Prostate gland (tissue), 2 donors: ENCODE measurements around the gene SCAF11. TPM values are rescaled to one million over a fixed set of nuclear protein-coding genes. Genes with fewer than 3 reads are reported as not detected.
A peak's percentile ranks its signal among the peaks of the same experiment; 100 is the strongest.

Source experiments
- DNase-seq: peaks from one replicate; pipeline ENCODE4 v3.0.0-alpha.2; 2019; ENCODE audit warnings: low spot score
- H3K27ac ChIP-seq, 2 donors: fragments of 200-600 bp; sonication (generic); 2 replicates each; pipeline ENCODE4 v1.5.1; 2017 to 2019
- H3K27me3 ChIP-seq: fragments of 200-600 bp; sonication (generic); replicated peaks from 2 replicates; pipeline ENCODE4 v1.5.1; 2019; ENCODE audit not compliant: insufficient read depth
- H3K36me3 ChIP-seq, 2 donors: fragments of 200-600 bp; sonication (generic); 1 replicate in 1 of 2; 2 replicates in 1 of 2; pipeline versions ENCODE4 v1.5.1 to v1.8.1; 2017 to 2019
- H3K4me1 ChIP-seq: fragments of 200-600 bp; sonication (generic); replicated peaks from 2 replicates; pipeline ENCODE4 v1.5.1; 2019
- H3K4me3 ChIP-seq, 2 donors: fragments of 200-600 bp; sonication (generic); 2 replicates each; pipeline ENCODE4 v1.5.1; 2017 to 2019
- H3K9me3 ChIP-seq: fragments of 200-600 bp; sonication (generic); 2 replicates; pipeline ENCODE4 v1.5.1; 2017
- POLR2A ChIP-seq: fragments of 450-650 bp; IDR thresholded peaks from one replicate; pipeline ENCODE4 v1.6.1; 2016; ENCODE audit warnings: antibody characterized with exemption, mild to moderate bottlenecking
- POLR2AphosphoS5 ChIP-seq: sonication (generic); formaldehyde crosslinking; IDR thresholded peaks from one replicate; pipeline ENCODE4 v1.6.1; 2017; ENCODE audit warnings: antibody characterized with exemption
- WGBS: methylation state at CpG from one replicate; pipeline ENCODE4 v1.1.5; 2018; 5-methylcytosine and 5-hydroxymethylcytosine counted together
- intact Hi-C: fragments of 100-400 bp; cut with DNase I; formaldehyde crosslinking; loops from one replicate; pipeline ENCODE4 v1.14.2; 2022
- total RNA-seq, 2 donors: library from RNA; depleted of rRNA; stranded (reverse); fragments of >200 nt; gene quantifications; one replicate each; pipeline ENCODE4 v1.1.0, GENCODE V29; 2016
- TF ChIP-seq, protein P1 (sequence below), 4 experiments: fragments of 200-600 bp in 2 of 4; fragments of 450-650 bp in 2 of 4; sonication (generic) in 2 of 4; IDR thresholded peaks; 1 replicate in 3 of 4; 2 replicates in 1 of 4; pipeline ENCODE4 v1.5.1; 2016 to 2019; ENCODE audit warnings: antibody characterized with exemption in 4 of 4, mild to moderate bottlenecking in 2 of 4, moderate library complexity in 2 of 4

The SCAF11 gene
- total RNA-seq, 2 donors from 2014 or later: 144 to 171 TPM

DNA sequence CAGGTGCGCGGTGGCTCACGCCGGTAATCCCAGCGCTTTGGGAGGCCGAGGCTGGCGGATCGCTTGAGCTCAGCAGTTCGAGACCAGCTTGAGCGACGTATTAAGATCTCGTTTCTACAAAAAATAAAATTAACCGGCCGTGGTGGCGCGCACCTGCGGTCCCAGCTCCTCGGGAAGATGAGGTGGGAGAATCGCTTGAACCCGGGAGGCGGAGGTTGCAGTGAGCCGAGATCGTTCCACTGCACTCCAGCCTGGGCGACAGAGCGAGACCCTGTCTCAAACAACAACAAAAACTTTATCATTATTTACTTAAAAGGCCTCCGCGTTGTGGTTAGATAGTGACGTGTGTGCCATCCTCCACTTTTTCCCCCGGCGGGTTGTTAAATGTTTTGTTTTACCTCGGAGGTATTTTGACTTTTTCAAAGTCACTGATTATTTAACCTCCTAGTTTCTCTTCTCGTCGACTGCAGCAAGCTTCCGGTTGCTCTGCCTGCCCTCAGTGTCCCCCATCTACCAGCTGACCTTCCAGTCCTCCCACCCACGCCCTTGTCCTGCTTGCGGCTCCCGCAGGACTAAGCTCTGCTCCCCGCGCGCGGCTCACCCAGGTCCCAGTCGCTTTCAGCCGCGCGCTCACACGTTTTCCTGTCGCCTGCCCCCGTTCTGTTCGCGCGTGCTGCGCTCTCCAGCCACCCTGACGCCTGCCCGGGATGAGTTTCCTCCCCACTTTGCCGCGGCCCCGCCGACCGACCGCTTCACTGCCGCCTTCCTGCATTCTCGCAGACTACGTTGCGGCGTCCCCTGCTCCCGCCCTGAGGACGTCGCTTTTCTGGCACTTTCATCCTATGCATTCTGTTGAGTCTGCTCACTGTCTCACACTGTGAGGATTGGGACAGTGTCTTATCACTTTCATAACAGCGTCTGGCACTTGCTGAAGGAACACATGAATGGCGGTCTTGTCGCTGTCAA is 1.2 kb upstream of the SCAF11 start:
- intact Hi-C loops: loop anchor here (2.0 to 10.0 kb wide), 5 partner anchors 227 to 774 kb away; partner anchors contain the start of genes ANO6 and SLC38A2
- TF ChIP-seq POLR2AphosphoS5 (peak; percentile 85), POLR2A (peak; percentile 61)
- TF ChIP-seq, protein P1, sequence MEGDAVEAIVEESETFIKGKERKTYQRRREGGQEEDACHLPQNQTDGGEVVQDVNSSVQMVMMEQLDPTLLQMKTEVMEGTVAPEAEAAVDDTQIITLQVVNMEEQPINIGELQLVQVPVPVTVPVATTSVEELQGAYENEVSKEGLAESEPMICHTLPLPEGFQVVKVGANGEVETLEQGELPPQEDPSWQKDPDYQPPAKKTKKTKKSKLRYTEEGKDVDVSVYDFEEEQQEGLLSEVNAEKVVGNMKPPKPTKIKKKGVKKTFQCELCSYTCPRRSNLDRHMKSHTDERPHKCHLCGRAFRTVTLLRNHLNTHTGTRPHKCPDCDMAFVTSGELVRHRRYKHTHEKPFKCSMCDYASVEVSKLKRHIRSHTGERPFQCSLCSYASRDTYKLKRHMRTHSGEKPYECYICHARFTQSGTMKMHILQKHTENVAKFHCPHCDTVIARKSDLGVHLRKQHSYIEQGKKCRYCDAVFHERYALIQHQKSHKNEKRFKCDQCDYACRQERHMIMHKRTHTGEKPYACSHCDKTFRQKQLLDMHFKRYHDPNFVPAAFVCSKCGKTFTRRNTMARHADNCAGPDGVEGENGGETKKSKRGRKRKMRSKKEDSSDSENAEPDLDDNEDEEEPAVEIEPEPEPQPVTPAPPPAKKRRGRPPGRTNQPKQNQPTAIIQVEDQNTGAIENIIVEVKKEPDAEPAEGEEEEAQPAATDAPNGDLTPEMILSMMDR (IDR thresholded peaks at IDR 0.05): peak in 1 of 4 experiments; percentile 19
- Histone ChIP-seq H3K4me3 (peak overlapping the region; percentile 61 to 73), H3K9me3 (no peaks in the 10 kb centered on the region), H3K4me1 (peaks cover 7% of the 10 kb centered on the region), H3K36me3 (no peaks in the 10 kb centered on the region), H3K27me3 (no peaks in the 10 kb centered on the region), H3K27ac (peak overlapping the region; percentile 98 to 99)
- WGBS: 1% methylated on average over 71 of the region's 71 CpGs
- peak; percentile 66 for DNase-seq

DNA sequence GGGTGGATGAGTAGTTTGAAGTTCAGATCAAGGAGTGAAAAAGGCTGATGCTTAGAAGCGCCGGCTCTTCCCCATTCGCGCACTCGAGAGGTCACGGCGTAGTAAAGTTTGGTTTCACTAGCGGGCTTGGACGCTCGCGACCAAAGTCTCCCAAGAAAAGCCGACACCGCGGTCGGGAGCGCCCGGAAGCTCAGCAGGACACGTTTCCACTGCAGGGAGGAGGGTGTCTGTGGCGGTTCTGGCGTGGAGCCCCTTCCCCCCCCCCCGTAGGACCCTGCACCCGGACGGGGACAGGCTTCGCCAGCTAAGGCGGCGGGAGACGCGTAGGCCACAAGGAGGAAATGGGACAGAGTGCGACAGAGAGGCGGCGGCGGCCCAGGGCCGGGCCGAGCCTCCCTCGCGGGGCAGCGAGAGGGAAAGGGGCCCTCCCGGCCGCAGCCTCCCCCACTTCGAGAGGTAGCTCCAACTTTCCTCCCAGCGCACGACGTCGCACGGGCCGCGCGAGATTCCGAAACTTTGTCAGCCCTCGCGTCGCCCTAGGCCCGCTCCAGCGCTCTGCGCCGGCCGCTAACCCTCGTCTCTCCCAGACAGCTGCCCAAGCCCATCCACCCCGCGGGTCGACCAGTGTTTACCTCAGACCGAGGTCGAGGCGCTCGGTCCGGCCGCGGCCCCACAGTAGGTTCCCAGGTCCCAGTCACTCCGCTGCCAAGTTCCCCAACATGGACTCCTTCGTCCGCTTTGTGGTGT is 480 bp downstream of the SCAF11 start:
- Histone ChIP-seq H3K4me1 (peaks cover 7% of the 10 kb centered on the region), H3K27me3 (no peaks in the 10 kb centered on the region), H3K9me3 (no peaks in the 10 kb centered on the region), H3K36me3 (no peaks in the 10 kb centered on the region), H3K4me3 (peak overlapping the region; percentile 73 to 79), H3K27ac (peak overlapping the region; percentile 98 to 99)
- TF ChIP-seq, protein P1 (IDR thresholded peaks at IDR 0.05): no peak
- peak; percentile 41 for TF ChIP-seq POLR2A
- TF ChIP-seq POLR2AphosphoS5: peak; percentile 22
- intact Hi-C loops: loop anchor here (2.0 to 10.0 kb wide), 5 partner anchors 225 to 773 kb away; partner anchors contain the start of genes ANO6 and SLC38A2
- peak; percentile 60 for DNase-seq
- WGBS: under 1% methylated on average over 55 of the region's 71 CpGs

DNA sequence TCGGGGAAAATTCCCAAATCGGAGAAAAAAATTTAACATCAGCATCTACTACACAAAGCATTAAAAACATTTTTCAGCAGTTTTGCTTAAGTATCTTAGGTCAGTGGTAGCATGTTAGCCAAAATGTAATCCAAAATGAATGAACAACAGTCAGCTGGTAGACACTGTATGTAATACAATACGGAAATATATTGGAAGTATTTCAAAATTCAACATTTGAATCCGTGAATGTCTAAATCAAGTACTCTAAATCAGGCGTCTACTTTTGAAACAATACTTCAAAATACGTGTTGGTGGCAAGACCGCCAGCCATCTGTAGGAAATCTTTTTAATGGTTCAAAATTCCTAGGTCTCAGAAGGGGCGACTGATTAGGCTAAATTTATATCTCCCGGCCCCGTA is 1.1 kb downstream of the SCAF11 start:
- Histone ChIP-seq H3K9me3 (no peaks in the 10 kb centered on the region), H3K4me1 (peaks cover 7% of the 10 kb centered on the region), H3K27me3 (no peaks in the 10 kb centered on the region), H3K27ac (peak overlapping the region; percentile 98 to 99), H3K4me3 (peak overlapping the region; percentile 73 to 79), H3K36me3 (no peaks in the 10 kb centered on the region)
- no peak for DNase-seq
- intact Hi-C loops: no loop called here
- TF ChIP-seq POLR2AphosphoS5: no peak
- no peak for TF ChIP-seq POLR2A
- TF ChIP-seq, protein P1 (IDR thresholded peaks at IDR 0.05): no peak
- WGBS: 3% methylated on average over 10 of the region's 10 CpGs

DNA sequence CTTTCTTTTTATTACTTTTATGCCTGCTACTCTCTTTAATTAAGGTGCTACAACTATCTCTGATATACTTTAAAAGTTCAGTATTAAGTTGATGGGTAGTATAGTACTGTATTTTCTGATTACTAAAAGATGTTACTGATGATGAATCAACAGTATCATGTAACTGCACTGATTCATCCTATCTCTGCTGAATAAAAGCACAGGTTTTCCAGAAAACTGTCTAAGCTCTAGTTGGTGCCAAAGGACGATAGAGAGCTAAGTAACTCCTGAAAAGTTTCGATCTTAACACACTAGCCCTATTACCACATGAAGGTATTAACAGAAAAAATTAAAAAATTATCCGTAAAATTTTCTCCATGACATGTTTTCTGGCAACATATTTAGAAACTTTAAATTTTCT is 2.1 kb downstream of the SCAF11 start:
- 52% methylated on average over 3 of the region's 3 CpGs for WGBS
- Histone ChIP-seq H3K4me3 (no peak overlapping the region), H3K27ac (no peak overlapping the region), H3K4me1 (peaks cover 7% of the 10 kb centered on the region), H3K27me3 (no peaks in the 10 kb centered on the region), H3K36me3 (no peaks in the 10 kb centered on the region), H3K9me3 (no peaks in the 10 kb centered on the region)
- TF ChIP-seq, protein P1 (IDR thresholded peaks at IDR 0.05): no peak
- TF ChIP-seq POLR2AphosphoS5 (no peak), POLR2A (no peak)
- intact Hi-C loops: no loop called here
- no peak for DNase-seq
